ENCODE data around the gene FAM83D.
A peak's percentile ranks its signal among the peaks of the same experiment; 100 is the strongest.
"Not testable (repeated sequence)": the region's sequence is repeated elsewhere in the genome, so short reads cannot be mapped to it uniquely, and the experiment has no call there.

Gene FAM83D

DNA sequence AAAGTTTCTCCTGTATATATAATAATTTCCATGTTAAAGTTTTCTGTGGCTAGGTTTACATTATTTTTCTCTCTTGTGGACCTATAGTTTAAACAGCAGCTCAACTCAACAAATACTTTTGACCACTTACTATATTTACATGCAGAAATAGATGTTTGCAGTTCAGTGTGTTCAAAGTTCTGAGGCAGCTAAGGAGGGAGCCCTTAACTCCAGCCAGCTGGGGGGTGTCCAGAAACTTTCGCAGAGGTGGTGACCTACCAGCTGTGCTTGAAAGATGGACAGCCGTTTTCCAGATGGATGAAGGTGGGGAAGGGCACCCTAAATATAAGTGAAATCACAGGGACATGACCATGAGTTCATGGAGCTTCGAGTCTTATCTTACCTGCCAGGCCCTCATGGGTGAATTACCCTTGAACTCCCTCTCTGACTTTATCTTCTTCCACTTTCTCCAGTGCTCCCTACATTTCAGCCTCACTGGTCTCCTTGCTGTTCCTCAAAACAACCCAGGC is 69.4 kb downstream of the FAM83D start:
- peaks cover 5 to 11% of the 10 kb centered on the region in 2 donors for H3K4me1 Mint-ChIP-seq (ENCODE audit: low read depth in 2 of 2)
- ATAC-seq (replicated peaks) = no peak
- H3K9me3 Mint-ChIP-seq = no peaks in the 10 kb centered on the region
- H3K27ac Mint-ChIP-seq = no peak overlapping the region
- H3K27me3 Mint-ChIP-seq = no peaks in the 10 kb centered on the region
- no peak for DNase-seq
- H3K36me3 Mint-ChIP-seq (ENCODE audit: insufficient read depth) = peaks cover 11% of the 10 kb centered on the region
- H3K4me3 Mint-ChIP-seq = no peak overlapping the region

DNA sequence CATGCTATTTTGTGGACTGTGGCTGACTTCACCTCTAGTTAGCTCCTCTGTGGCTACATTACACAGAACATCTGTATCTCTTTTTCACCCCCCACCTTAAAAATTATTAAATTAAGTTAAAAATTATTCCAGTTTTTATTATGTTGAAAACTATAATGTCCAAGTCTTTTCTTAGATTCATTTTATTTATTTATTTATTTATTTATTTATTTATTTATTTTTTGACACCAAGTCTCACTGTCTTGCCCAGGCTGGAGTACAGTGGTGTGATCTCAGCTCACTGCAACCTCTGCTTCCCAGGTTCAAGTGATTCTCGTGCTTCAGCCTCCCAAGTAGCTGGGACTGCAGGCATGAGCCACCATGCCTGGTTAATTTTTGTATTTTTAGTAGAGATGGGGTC is 70.6 kb downstream of the FAM83D start:
- H3K9me3 Mint-ChIP-seq; H3K27me3 Mint-ChIP-seq; H3K4me3 Mint-ChIP-seq; DNase-seq; ATAC-seq (replicated peaks); H3K27ac Mint-ChIP-seq: not testable (repeated sequence)
- Mint-ChIP-seq H3K4me1 (ENCODE audit: low read depth in 2 of 2) (peaks cover 5 to 11% of the 10 kb centered on the region in 2 donors), H3K36me3 (ENCODE audit: insufficient read depth) (peaks cover 14% of the 10 kb centered on the region)

DNA sequence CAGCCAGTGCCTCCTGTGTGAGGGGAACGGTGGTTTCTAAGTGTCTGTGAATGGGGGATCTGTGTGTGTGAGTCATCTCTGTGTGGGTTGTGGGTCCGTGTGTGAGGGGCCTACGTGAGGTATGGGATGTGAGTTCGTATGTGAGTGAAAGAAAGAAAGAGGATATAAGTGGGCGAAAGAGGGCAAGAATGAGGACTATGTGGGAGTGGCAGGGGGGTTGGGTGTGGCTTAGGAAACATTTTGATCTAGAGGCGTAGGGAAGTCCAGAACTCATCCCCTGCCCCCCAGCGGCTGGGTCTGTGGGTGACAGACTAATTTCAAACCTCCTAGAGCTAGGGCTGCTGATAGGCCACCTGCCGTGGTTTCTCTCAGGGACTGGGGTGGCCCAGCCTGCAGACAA is 71.4 kb downstream of the FAM83D start:
- peak; percentile 54 for ATAC-seq (replicated peaks)

DNA sequence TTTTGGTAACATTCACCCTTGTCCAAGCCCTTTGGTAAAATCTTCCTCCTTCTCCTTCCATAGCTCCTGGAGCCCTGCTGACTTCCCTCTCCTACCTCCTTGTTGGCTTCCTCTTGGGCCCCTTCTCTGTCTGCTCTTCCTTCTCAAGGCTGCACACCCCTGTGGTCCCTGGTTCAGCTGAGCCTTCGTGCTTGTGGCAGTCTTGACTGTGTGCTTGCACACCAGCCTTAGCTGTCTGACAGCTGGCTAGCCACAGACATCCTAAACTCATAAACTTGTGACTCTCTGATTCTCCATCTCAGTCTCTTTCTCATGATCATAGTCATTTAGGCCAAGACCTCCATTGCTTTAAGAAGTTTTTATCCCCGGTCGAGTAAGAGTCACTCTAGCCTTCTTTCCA is 73.0 kb downstream of the FAM83D start:
- peaks cover 25% of the 10 kb centered on the region for H3K36me3 Mint-ChIP-seq (ENCODE audit: insufficient read depth)
- H3K9me3 Mint-ChIP-seq = no peaks in the 10 kb centered on the region
- H3K27me3 Mint-ChIP-seq = no peaks in the 10 kb centered on the region
- no peak overlapping the region for H3K4me3 Mint-ChIP-seq
- H3K27ac Mint-ChIP-seq = peak overlapping the region in 1 of 2 donors; percentile 62
- DNase-seq (no peak), ATAC-seq (replicated peaks) (no peak)
- peaks cover 5 to 11% of the 10 kb centered on the region in 2 donors for H3K4me1 Mint-ChIP-seq (ENCODE audit: low read depth in 2 of 2)

More for the DNA sequence above, 71.4 kb downstream of the FAM83D start:
- no peaks in the 10 kb centered on the region for H3K27me3 Mint-ChIP-seq
- H3K36me3 Mint-ChIP-seq (ENCODE audit: insufficient read depth) = peaks cover 18% of the 10 kb centered on the region
- H3K27ac Mint-ChIP-seq = peak overlapping the region; percentile 18 to 72
- H3K9me3 Mint-ChIP-seq = no peaks in the 10 kb centered on the region
- peaks cover 5 to 11% of the 10 kb centered on the region in 2 donors for H3K4me1 Mint-ChIP-seq (ENCODE audit: low read depth in 2 of 2)
- peak overlapping the region; percentile 1 to 11 for H3K4me3 Mint-ChIP-seq
- no peak for DNase-seq

DNA sequence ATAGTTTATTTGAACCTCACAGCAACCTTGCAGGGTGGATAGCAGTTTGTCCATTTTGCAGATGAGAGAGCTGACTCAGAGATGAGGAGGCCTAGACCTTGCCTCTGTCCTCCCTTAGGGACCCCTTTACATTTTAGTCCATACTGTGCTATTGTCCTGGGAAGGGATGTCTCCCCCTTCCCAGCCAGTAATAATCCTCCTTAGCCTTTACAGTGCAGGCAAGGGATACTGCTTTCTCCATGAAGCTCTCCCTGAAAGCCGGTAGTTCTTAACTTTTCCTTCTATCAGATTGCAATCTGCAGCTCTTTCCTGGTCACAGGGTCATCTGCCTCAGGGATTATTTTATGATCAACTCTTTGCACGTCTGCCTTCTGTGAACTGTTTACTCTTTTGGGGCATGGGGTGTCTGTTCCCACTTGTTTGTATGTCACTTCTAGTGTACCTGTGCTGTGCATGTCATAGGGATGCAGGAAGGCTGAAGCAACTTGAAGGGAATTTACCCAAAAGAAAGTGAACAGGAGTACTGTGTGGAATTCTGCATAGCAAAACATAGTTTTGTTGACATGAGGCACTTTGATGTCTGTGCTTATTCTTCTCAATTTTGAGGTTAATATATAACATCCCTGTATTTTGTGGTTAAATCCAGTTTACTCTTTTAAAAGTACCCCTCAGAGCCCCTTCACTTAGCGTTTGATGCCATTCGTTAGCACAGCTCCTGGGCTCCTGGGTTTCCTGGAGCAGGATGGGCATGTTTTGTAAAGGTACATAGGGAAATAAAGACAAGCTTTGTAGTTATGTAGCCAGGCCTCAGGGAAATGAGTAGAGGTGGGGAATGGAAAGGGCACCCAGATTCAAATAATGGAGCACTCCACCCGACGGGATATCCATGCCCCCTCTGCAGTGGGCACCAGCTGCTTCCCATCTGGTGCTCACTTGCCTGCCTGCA is 74.0 kb downstream of the FAM83D start:
- Mint-ChIP-seq H3K4me3 (no peak overlapping the region), H3K9me3 (no peaks in the 10 kb centered on the region), H3K4me1 (ENCODE audit: low read depth in 2 of 2) (peaks cover 8 to 11% of the 10 kb centered on the region in 2 donors), H3K27me3 (no peaks in the 10 kb centered on the region), H3K27ac (peak overlapping the region in 1 of 2 donors; percentile 62), H3K36me3 (ENCODE audit: insufficient read depth) (peaks cover 28% of the 10 kb centered on the region)
- DNase-seq = no peak
- no peak for ATAC-seq (replicated peaks)

All from effector memory CD8-positive, alpha-beta T cell (primary cell).